Hepatocyte (in vitro differentiated cells): ENCODE measurements around the gene PTBP3. TPM values are rescaled to one million over a fixed set of nuclear protein-coding genes. Genes with fewer than 3 reads are reported as not detected.
"Not testable (repeated sequence)": the region's sequence is repeated elsewhere in the genome, so short reads cannot be mapped to it uniquely, and the experiment has no call there.

ENCODE experiments used
- DNase-seq: peaks from one replicate; pipeline ENCODE4 v3.0.0-alpha.2; 2016; ENCODE audit warnings: low spot score
- H2AFZ ChIP-seq: fragments of 200-600 bp; sonication (generic); 2 replicates; pipeline ENCODE4 v1.6.0; 2016; ENCODE audit warnings: antibody characterized with exemption, mild to moderate bottlenecking
- H3K27ac ChIP-seq: fragments of 200-600 bp; sonication (generic); 2 replicates; pipeline ENCODE4 v1.5.1; 2016; ENCODE audit warnings: mild to moderate bottlenecking
- H3K27me3 ChIP-seq: fragments of 200-600 bp; sonication (generic); 2 replicates; pipeline ENCODE4 v1.6.1; 2016
- H3K36me3 ChIP-seq: fragments of 200-600 bp; sonication (generic); replicated peaks from 2 replicates; pipeline ENCODE4 v1.5.1; 2016; ENCODE audit warnings: low read depth; ENCODE audit not compliant: insufficient read depth
- H3K4me1 ChIP-seq: fragments of 200-600 bp; sonication (generic); 2 replicates; pipeline ENCODE4 v1.5.1; 2016; ENCODE audit warnings: mild to moderate bottlenecking, moderate library complexity; ENCODE audit not compliant: insufficient read depth
- H3K4me2 ChIP-seq: fragments of 200-600 bp; sonication (generic); 2 replicates; pipeline ENCODE4 v1.6.0; 2016
- H3K4me3 ChIP-seq: fragments of 200-600 bp; sonication (generic); 2 replicates; pipeline ENCODE4 v1.5.1; 2016; ENCODE audit warnings: mild to moderate bottlenecking
- H3K79me2 ChIP-seq: fragments of 200-600 bp; sonication (generic); 2 replicates; pipeline ENCODE4 v1.6.0; 2017; ENCODE audit warnings: mild to moderate bottlenecking
- H3K9me2 ChIP-seq: fragments of 200-600 bp; sonication (generic); replicated peaks from 2 replicates; pipeline ENCODE4 v1.6.0; 2017; ENCODE audit warnings: mild to moderate bottlenecking; ENCODE audit not compliant: insufficient read depth
- H3K9me3 ChIP-seq: fragments of 200-600 bp; sonication (generic); 2 replicates; pipeline ENCODE4 v1.5.1; 2016; ENCODE audit warnings: low read depth, mild to moderate bottlenecking
- H4K20me1 ChIP-seq: fragments of 200-600 bp; sonication (generic); 2 replicates; pipeline ENCODE4 v1.6.0; 2016; ENCODE audit warnings: mild to moderate bottlenecking; ENCODE audit not compliant: insufficient read depth, poor library complexity, severe bottlenecking
- EZH2 ChIP-seq: fragments of 200-600 bp; sonication (generic); IDR thresholded peaks from 2 replicates; pipeline ENCODE4 v1.6.1; 2016; ENCODE audit warnings: antibody characterized with exemption, mild to moderate bottlenecking, borderline replicate concordance
- EZH2phosphoT487 ChIP-seq: fragments of 200-600 bp; sonication (generic); IDR thresholded peaks from one replicate; pipeline ENCODE4 v1.6.1; 2018; ENCODE audit warnings: antibody characterized with exemption, mild to moderate bottlenecking, low read depth, moderate library complexity; ENCODE audit not compliant: unreplicated experiment, severe bottlenecking
- WGBS: methylation state at CpG from one replicate; pipeline ENCODE4 v1.1.6; 2016; ENCODE audit warnings: low lambda C conversion rate; ENCODE audit errors: missing lambda C conversion rate; 5-methylcytosine and 5-hydroxymethylcytosine counted together
- polyA plus RNA-seq: library from polyadenylated mRNA; unstranded; fragments of >200 nt; fragmentation: Nextera tagmentation; extraction: Ambion mirVana; gene quantifications from 2 replicates; pipeline ENCODE4 v1.2.1, GENCODE V29; 2016
- total RNA-seq: library from RNA; depleted of rRNA; stranded (reverse); fragments of >200 nt; gene quantifications from 2 replicates; pipeline ENCODE4 v1.2.3, GENCODE V29; 2014
- TF ChIP-seq, protein P1 (sequence below): fragments of 200-600 bp; sonication (generic); IDR thresholded peaks from 2 replicates; pipeline ENCODE4 v1.5.1; 2016; ENCODE audit warnings: antibody characterized with exemption, mild to moderate bottlenecking; ENCODE audit not compliant: poor library complexity

Gene PTBP3
- total and polyA plus RNA-seq, 2 experiments from 2014 or later: 13.7 to 57.7 TPM

GRCh38 chr9:112193572-112194288, 139.7 kb downstream of the PTBP3 start:
- TF ChIP-seq, protein P1, sequence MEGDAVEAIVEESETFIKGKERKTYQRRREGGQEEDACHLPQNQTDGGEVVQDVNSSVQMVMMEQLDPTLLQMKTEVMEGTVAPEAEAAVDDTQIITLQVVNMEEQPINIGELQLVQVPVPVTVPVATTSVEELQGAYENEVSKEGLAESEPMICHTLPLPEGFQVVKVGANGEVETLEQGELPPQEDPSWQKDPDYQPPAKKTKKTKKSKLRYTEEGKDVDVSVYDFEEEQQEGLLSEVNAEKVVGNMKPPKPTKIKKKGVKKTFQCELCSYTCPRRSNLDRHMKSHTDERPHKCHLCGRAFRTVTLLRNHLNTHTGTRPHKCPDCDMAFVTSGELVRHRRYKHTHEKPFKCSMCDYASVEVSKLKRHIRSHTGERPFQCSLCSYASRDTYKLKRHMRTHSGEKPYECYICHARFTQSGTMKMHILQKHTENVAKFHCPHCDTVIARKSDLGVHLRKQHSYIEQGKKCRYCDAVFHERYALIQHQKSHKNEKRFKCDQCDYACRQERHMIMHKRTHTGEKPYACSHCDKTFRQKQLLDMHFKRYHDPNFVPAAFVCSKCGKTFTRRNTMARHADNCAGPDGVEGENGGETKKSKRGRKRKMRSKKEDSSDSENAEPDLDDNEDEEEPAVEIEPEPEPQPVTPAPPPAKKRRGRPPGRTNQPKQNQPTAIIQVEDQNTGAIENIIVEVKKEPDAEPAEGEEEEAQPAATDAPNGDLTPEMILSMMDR: no peak
- Histone ChIP-seq H4K20me1 (no peaks in the 10 kb centered on the region), H3K4me1 (peaks cover 3% of the 10 kb centered on the region), H3K27me3 (no peaks in the 10 kb centered on the region), H3K4me3 (no peak overlapping the region), H3K36me3 (no peaks in the 10 kb centered on the region), H3K9me3 (no peaks in the 10 kb centered on the region), H3K79me2 (no peaks in the 10 kb centered on the region), H3K27ac (no peak overlapping the region), H3K4me2 (no peak overlapping the region), H2AFZ (no peak overlapping the region), H3K9me2 (no peaks in the 10 kb centered on the region)
- 75% methylated on average over 6 of the region's 6 CpGs for WGBS
- no peak for DNase-seq

- H3K36me3 ChIP-seq, H3K4me3 ChIP-seq, H2AFZ ChIP-seq, H3K9me2 ChIP-seq, H3K4me1 ChIP-seq, H3K9me3 ChIP-seq, H3K79me2 ChIP-seq, DNase-seq, H3K27ac ChIP-seq, H4K20me1 ChIP-seq, H3K27me3 ChIP-seq, H3K4me2 ChIP-seq: not testable (repeated sequence)
- WGBS: 92% methylated on average over 1 of the region's 1 CpG
Measured at GRCh38 chr9:112190320-112190719, 143.1 kb downstream of the PTBP3 start.

DNA sequence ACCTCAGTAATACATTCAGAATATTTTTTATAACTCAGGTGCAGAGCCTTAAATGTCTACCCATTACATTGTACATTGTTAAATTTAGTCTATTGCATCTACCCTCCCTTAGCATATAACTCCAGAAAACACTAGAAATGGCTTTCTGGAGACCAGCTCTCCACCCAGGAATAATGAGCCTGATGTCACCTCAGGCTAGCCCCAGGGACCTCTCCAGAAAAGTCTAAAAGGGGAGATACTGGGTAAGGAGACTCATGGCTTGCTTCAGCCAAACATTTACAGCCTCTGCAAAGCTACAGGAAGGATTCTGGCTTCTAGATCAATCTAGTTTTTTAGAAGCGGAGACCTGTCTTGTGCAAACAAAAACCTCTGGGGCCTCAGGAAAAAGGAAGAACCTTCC, 144.5 kb downstream of the PTBP3 start:
- no peak for DNase-seq
- WGBS: 74% methylated on average over 1 of the region's 1 CpG
- Histone ChIP-seq H3K27me3 (no peaks in the 10 kb centered on the region), H3K4me1 (peaks cover 4% of the 10 kb centered on the region), H3K36me3 (no peaks in the 10 kb centered on the region), H4K20me1 (no peaks in the 10 kb centered on the region), H3K27ac (peak overlapping the region; percentile 25), H3K79me2 (no peaks in the 10 kb centered on the region), H3K4me2 (no peak overlapping the region), H3K4me3 (no peak overlapping the region), H3K9me3 (no peaks in the 10 kb centered on the region), H2AFZ (no peak overlapping the region), H3K9me2 (no peaks in the 10 kb centered on the region)
- TF ChIP-seq EZH2: no peak
- no peak for TF ChIP-seq EZH2phosphoT487
- TF ChIP-seq, protein P1: no peak

DNA sequence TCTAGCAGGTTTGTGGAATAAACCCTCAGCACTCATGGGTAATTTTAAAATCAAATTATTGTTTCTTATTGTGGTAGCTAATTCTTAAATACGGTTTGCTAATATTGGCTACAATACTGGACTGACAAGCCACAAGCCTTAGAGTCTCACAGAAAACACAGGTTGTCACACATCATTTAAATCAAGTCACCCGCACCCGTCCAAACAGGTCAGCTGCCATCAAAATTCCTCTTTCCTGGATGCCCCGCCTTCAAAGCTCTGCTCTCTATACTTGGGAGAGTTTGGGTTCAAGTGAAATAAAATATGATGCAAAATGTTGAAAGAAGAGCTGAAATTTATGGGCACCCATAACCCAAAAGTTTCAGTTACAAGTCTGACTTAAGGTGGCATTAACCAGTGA, 146.0 kb downstream of the PTBP3 start:
- Histone ChIP-seq H3K4me2 (no peak overlapping the region), H4K20me1 (no peaks in the 10 kb centered on the region), H3K9me3 (no peaks in the 10 kb centered on the region), H3K4me1 (peaks cover 4% of the 10 kb centered on the region), H3K4me3 (no peak overlapping the region), H3K27ac (no peak overlapping the region), H3K27me3 (no peaks in the 10 kb centered on the region), H2AFZ (no peak overlapping the region), H3K36me3 (no peaks in the 10 kb centered on the region), H3K79me2 (no peaks in the 10 kb centered on the region), H3K9me2 (no peaks in the 10 kb centered on the region)
- TF ChIP-seq EZH2: no peak
- TF ChIP-seq EZH2phosphoT487: no peak
- TF ChIP-seq, protein P1: no peak
- 85% methylated on average over 4 of the region's 4 CpGs for WGBS
- DNase-seq: no peak
